ENCODE results near the gene SLC5A12.

Gene SLC5A12

DNA sequence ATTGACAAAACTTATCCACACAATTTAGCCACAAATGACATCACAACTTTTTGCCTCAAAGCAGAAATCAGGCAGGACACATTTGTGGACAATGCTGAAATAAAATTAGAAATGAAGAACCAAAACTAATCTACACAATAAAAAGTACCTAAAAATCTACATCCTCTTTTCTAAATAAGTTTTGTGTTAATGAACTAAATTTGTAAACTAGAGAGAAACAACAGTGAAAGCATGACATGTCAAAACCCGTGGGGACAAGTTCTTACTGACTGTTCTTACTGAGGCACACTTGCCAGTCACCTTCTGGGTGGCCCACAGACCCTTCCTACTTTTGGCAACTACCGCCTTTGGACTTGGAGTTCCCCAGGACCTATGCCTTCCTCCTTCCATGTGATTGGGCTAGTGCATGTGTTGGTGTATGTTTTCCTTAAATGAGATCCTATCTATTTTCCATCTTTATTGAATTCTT, 89.1 kb downstream of the SLC5A12 start:
- TF ChIP-seq, protein P1, sequence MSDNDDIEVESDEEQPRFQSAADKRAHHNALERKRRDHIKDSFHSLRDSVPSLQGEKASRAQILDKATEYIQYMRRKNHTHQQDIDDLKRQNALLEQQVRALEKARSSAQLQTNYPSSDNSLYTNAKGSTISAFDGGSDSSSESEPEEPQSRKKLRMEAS (IDR thresholded peaks at IDR 0.05; ENCODE audit: low read depth, low read length): no peak
- TF ChIP-seq MYC (IDR thresholded peaks at IDR 0.05; ENCODE audit: low read depth, low read length) (no peak), POLR2A (IDR thresholded peaks at IDR 0.05; ENCODE audit: extremely low read depth, insufficient read length) (no peak)
- TF ChIP-seq, protein P2, sequence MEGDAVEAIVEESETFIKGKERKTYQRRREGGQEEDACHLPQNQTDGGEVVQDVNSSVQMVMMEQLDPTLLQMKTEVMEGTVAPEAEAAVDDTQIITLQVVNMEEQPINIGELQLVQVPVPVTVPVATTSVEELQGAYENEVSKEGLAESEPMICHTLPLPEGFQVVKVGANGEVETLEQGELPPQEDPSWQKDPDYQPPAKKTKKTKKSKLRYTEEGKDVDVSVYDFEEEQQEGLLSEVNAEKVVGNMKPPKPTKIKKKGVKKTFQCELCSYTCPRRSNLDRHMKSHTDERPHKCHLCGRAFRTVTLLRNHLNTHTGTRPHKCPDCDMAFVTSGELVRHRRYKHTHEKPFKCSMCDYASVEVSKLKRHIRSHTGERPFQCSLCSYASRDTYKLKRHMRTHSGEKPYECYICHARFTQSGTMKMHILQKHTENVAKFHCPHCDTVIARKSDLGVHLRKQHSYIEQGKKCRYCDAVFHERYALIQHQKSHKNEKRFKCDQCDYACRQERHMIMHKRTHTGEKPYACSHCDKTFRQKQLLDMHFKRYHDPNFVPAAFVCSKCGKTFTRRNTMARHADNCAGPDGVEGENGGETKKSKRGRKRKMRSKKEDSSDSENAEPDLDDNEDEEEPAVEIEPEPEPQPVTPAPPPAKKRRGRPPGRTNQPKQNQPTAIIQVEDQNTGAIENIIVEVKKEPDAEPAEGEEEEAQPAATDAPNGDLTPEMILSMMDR (IDR thresholded peaks at IDR 0.05; ENCODE audit: low read depth, low read length): no peak
- no peak for DNase-seq (ENCODE audit: low read depth)

DNA sequence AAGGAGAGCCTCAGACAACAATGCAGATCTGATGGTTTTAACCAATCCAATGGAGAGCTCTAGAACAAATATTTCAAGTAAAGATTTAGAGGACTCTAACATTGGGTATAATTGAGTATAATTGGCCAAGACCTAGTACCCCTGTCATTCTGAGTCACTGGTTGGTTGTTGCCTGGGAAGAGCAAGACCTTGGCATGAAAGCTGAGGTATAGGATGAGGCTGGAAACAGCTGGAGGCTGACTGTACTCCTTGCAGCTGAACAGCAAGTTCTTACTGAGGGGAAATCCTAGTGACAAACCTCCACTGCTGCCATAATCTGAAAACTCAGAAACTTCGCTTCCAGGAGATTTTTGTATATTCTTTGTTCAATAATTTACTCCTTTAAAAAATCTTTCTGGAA, 95.5 kb downstream of the SLC5A12 start:
- no peak for TF ChIP-seq POLR2A (IDR thresholded peaks at IDR 0.05; ENCODE audit: extremely low read depth, insufficient read length)
- TF ChIP-seq, protein P2 (IDR thresholded peaks at IDR 0.05; ENCODE audit: low read depth, low read length): no peak
- no peak for TF ChIP-seq MYC (IDR thresholded peaks at IDR 0.05; ENCODE audit: low read depth, low read length)
- TF ChIP-seq, protein P1 (IDR thresholded peaks at IDR 0.05; ENCODE audit: low read depth, low read length): no peak
- H3K4me3 ChIP-seq (ENCODE audit: low read depth, low read length): no peak overlapping the region
- DNase-seq (ENCODE audit: low read depth): no peak

More for the DNA sequence above, 89.1 kb downstream of the SLC5A12 start:
- H3K4me3 ChIP-seq (ENCODE audit: low read depth, low read length): no peak overlapping the region

DNA sequence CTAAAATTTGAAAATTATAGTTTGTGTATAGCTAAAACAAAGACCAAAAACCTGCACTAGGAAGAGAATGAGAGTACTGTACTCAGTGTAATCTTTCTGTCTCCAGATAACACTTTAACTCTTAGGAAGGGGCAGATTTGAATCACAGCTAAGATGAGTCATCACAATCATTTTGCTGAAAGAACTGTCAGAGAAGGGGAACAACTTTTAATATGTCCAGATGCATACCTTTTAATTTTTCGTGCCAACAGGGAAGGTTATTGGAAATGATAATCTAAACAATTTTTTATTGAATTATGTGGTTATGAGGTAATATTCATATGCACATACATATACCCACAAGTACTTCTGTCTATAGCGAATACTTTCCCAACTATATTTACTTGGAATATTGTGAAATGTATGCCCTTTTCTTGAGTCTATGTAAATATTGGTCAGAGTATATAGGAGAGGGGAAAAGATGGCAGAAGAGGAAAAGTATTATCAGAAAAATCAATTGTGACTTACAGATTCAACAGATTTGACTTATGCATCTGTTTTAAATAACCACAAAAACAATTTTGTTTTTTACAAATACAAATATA, 98.7 kb downstream of the SLC5A12 start:
- H3K4me3 ChIP-seq (ENCODE audit: low read depth, low read length): no peak overlapping the region
- no peak for TF ChIP-seq POLR2A (IDR thresholded peaks at IDR 0.05; ENCODE audit: extremely low read depth, insufficient read length)
- TF ChIP-seq, protein P1 (IDR thresholded peaks at IDR 0.05; ENCODE audit: low read depth, low read length): no peak
- TF ChIP-seq, protein P2 (IDR thresholded peaks at IDR 0.05; ENCODE audit: low read depth, low read length): no peak
- no peak for TF ChIP-seq MYC (IDR thresholded peaks at IDR 0.05; ENCODE audit: low read depth, low read length)
- DNase-seq (ENCODE audit: low read depth): no peak

DNA sequence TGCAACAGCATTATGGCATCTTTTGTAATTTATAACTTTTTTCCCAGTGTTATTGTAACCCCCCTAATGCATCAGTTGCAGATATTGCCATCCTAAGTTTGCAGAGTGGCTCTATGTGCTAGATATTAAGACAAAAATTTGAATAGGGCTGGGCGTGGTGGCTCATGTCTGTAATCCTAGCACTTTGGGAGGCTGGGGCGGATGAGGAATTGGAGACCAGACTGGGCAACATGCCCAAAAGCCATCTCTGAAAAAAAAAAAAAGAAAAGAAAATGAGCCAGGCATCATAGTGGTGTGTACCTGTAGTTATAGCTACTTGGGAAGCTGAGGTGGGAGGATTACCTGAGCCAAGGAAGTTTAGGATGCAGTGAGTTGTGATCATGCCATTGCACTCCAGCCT, 99.7 kb downstream of the SLC5A12 start:
- no peak for DNase-seq (ENCODE audit: low read depth)
- H3K4me3 ChIP-seq (ENCODE audit: low read depth, low read length): no peak overlapping the region
- TF ChIP-seq, protein P2 (IDR thresholded peaks at IDR 0.05; ENCODE audit: low read depth, low read length): no peak
- TF ChIP-seq MYC (IDR thresholded peaks at IDR 0.05; ENCODE audit: low read depth, low read length) (no peak), POLR2A (IDR thresholded peaks at IDR 0.05; ENCODE audit: extremely low read depth, insufficient read length) (no peak)
- TF ChIP-seq, protein P1 (IDR thresholded peaks at IDR 0.05; ENCODE audit: low read depth, low read length): no peak

GRCh38 chr11:26621132-26621531, 100.7 kb downstream of the SLC5A12 start:
- TF ChIP-seq POLR2A (IDR thresholded peaks at IDR 0.05; ENCODE audit: extremely low read depth, insufficient read length): no peak
- no peak for TF ChIP-seq MYC (IDR thresholded peaks at IDR 0.05; ENCODE audit: low read depth, low read length)
- TF ChIP-seq, protein P2 (IDR thresholded peaks at IDR 0.05; ENCODE audit: low read depth, low read length): no peak
- TF ChIP-seq, protein P1 (IDR thresholded peaks at IDR 0.05; ENCODE audit: low read depth, low read length): no peak
- H3K4me3 ChIP-seq (ENCODE audit: low read depth, low read length): no peak overlapping the region
- DNase-seq (ENCODE audit: low read depth): no peak

Measured in NB4 (cell line).